Brain pericyte (primary cell): Measurements from ENCODE around the gene NAT9.

Experiments used
- DNase-seq: peaks from one replicate; pipeline ENCODE4 v3.0.0-alpha.2; 2012; ENCODE audit warnings: low read depth, low spot score

The NAT9 gene

DNA sequence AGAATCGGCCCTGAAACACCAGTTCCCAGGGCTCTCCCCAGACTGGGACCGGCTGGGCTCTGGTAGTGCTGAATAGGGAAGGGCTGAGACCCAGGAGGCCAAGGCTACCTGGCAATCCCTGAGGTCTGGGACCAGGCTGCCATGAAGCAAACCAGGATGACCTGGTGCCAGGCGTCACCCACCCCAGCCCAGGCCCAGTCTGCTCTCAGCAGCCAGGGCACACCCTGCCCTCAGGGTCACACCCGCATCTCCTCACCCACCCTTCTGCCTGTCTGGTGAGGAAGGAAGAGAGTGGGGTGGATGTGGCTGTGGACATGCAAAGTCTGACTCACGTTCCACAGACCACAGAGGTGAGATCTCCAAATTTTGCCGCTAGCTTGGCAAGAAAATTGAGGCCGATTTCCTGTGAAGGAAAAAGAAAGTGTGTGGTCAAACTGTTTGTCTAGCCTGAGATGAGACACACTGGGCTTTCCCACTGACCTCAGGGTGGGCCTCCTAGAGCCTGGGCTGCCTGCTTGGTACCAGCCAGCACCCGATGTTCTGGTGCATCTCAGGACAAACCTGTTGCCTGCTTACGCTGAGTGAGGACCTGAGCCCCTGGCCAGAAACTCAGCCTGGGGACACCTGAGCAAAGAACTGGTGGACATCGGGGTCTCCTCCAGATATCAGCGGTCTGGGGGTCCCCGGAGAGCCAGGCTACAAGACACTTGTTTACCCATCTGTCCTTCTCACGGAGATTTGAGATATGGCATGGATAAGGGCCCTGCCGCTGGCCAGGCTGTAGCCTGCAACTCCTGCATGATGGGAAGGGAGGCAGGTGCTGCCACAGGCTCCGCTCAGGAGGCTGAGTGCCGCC lies 45.4 kb downstream of the NAT9 start:
- no peak for DNase-seq

DNA sequence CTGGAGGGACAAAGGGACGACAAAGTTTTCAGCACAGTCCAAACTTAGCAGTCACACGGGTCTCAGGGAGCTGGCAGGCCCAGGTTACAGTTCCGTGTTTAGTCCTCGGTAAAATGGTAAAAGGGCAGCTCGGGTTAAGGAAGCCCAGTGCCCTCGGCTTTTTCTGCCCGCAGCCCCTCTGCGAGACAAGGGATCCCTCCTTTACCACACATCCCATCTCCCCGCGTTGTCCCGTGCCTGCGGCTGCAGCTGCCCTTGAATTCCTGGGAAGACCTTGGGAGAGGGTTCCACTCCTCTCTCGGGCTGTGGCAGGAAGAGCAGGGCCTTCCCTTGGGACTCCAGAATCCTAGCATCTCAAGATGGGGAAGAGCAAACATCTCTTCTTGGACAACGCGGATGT lies 46.3 kb downstream of the NAT9 start:
- no peak for DNase-seq

DNA sequence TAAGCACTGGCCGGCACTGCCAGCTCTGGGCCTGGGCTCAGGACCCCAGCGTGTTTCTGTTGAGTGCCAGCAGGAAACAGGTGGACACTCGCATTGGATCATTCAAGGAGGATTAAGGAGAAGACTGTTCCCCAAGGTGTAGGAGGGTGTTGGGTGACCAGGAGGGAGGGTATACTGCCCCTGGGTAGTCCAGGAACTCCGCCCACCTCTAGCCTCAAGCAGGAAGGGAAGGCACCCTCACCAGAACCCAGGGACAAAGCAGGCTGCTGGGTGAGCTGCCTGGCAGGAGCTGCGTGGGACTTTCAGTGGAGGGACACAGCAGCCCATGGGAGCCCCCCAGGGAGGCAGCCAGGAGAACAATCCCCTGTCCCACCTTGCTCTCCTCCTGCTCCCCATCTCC lies 46.8 kb downstream of the NAT9 start:
- no peak for DNase-seq

DNA sequence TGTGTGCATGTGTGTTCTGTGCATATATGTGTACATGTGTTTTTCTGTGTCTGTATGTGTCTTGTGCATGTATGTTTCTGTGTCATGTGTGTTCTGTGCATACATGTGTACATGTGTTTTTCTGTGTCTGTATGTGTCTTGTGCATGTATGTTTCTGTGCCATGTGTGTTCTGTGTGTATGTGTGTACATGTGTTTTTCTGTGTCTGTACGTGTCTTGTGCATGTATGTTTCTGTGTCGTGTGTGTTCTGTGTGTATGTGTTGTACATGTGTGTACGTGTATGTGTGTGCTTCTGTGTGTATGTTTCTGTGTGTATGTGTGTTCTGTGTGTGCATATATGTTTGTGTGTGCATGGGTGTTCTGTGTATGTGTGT lies 47.5 kb downstream of the NAT9 start:
- no peak for DNase-seq

DNA sequence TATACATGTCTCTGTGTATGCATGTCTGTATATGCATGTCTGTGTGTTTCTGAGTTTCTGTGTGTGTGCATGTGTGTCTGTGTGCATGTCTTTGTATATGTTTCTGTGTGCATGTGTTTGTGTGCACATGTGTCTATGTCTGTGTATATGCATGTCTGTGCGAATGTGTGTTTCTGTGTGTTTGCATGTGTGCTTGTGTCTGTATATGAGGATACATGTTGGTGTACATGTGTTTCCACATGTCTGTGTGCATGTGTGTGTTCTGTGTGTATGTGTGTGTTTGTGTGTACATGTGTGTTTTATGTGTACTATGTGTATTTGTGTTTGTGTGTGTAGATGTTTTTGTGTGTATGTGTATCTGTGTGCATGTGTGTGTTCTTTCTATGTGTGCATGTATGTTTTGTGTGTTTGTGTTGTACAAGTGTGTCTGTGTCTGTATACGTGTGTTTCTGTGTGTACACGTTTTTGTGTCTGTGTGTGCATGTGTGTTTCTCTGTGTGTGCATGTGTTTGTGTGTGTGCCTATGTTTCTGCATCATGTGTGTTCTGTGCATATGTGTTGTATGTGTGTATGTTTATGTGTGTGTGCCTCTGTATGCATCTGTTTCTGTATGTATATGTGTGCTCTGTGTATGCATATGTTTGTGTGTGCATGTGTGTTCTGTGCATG lies 48.0 kb downstream of the NAT9 start:
- DNase-seq = no peak

DNA sequence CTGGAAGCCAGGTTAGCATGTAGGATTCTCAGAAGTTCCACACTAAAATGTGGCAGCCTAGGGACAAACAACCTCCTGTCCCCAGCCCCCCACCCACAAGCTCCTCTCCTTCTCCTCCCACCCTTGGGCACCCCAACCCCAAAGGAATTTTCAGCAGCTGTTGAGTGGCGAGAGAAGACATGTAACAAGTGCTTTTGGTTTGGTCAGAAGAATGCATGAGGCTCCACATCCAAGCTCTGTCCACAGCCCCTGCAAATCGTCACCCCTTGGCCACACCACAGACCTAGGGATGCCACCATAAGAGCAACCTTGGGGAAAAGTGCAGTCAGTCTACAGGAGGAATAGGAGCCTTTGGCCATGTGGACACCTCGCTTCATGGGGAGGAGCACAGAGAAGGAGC lies 51.0 kb downstream of the NAT9 start:
- no peak for DNase-seq

DNA sequence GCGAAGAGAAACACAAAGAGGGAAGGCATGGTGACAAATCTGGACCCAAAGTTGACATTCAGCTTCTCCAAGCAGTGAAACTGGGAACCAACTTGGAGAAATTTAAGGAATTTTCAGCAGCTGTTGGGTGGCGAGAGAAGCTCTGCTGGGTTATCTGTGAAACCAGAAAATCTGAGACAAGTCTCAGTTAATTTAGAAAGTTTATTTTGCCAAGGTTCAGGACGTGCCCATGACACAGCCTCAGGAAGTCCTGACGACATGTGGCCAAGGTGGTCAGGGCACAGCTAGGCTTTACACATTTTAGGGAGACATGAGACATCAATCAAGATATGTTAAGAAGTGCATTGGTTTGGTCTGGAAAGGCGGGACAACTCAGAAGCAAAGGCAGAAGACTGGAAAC lies 52.3 kb downstream of the NAT9 start:
- DNase-seq = no peak

DNA sequence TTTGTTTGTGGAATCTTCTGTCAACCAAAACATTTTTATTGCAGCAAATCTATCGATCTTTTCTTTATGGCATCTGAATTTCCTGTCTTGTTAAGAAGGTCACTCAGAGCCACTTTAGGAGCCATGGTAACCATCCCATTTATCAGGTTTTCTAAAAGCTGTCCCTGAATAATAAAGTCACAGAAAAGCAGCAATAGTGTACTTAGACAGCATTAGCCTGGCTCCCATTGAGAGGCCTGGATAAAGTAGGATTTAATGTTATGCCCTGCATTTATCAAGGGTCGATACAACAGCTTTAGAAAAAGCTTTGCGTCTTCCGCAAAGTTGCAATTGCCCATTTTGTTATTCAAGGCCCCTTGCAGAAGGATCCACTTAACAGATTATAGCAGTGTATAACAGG lies 53.4 kb downstream of the NAT9 start:
- no peak for DNase-seq
